ENCODE results near the gene KLHL20. TPM values are rescaled to one million over a fixed set of nuclear protein-coding genes. Genes with fewer than 3 reads are reported as not detected.
A peak's percentile ranks its signal among the peaks of the same experiment; 100 is the strongest.

KLHL20 gene
- total and polyA plus RNA-seq, 2 of the 13 experiments (the other 11 are each of a cell fraction or from before 2014, with no cell fraction given) = 7.4 to 14.3 TPM

GRCh38 chr1:173714759-173715537 lies at the start of gene KLHL20 (continued):
- TF ChIP-seq CEBPZ (IDR thresholded peaks at IDR 0.05; ENCODE audit: low read length) = no peak
- peak; percentile 72 for TF ChIP-seq ARID5B (CRISPR knock-in tag; IDR thresholded peaks at IDR 0.05)
- peak; percentile 41 for TF ChIP-seq MED8 (CRISPR knock-in tag; IDR thresholded peaks at IDR 0.05; ENCODE audit: insufficient replicate concordance)
- peak; percentile 100 for TF ChIP-seq ZNF770 (CRISPR knock-in tag; IDR thresholded peaks at IDR 0.05)
- TF ChIP-seq ZNF572 (CRISPR knock-in tag; IDR thresholded peaks at IDR 0.05) = no peak
- TF ChIP-seq U2AF1 (optimal IDR thresholded peaks at IDR 0.05; ENCODE audit: low read depth, low read length) = peak; percentile 72
- TF ChIP-seq BCL6 (CRISPR knock-in tag; IDR thresholded peaks at IDR 0.05) = peak; percentile 28; the same call in 1 of the 2 replicates
- TF ChIP-seq TBX3 (IDR thresholded peaks at IDR 0.05; ENCODE audit: borderline replicate concordance) = no peak
- peak; percentile 94 for TF ChIP-seq KDM2A (CRISPR knock-in tag; IDR thresholded peaks at IDR 0.05; ENCODE audit: borderline replicate concordance, low read depth)
- peak; percentile 68; the same call in 1 of the 2 replicates for TF ChIP-seq ATF1 (CRISPR knock-in tag; IDR thresholded peaks at IDR 0.05)
- TF ChIP-seq HNRNPH1 (optimal IDR thresholded peaks at IDR 0.05; ENCODE audit: low read depth, low read length) = no peak
- TF ChIP-seq ZMYM3 (CRISPR knock-in tag; IDR thresholded peaks at IDR 0.05) = peak; percentile 46; the same call in 1 of the 2 replicates
- TF ChIP-seq ZFP82 (CRISPR knock-in tag; IDR thresholded peaks at IDR 0.05; ENCODE audit: borderline replicate concordance) = no peak
- no peak for TF ChIP-seq HNRNPUL1 (IDR thresholded peaks at IDR 0.05; ENCODE audit: low read depth, low read length)
- TF ChIP-seq ZNF441 (CRISPR knock-in tag; IDR thresholded peaks at IDR 0.05; ENCODE audit: borderline replicate concordance) = peak; percentile 85
- peak; percentile 81 for TF ChIP-seq ARNT2 (CRISPR knock-in tag; IDR thresholded peaks at IDR 0.05; ENCODE audit: low read depth)
- peak; percentile 58; the same call in 1 of the 2 replicates for TF ChIP-seq ZNF296 (CRISPR knock-in tag; conservative IDR thresholded peaks at IDR 0.05)
- peak; percentile 67 for TF ChIP-seq ZNF430 (CRISPR knock-in tag; IDR thresholded peaks at IDR 0.05)
- TF ChIP-seq POLR2AphosphoS5 (IDR thresholded peaks at IDR 0.05; ENCODE audit: low read depth, low read length) = peak; percentile 93

Measured in HepG2 (cell line).